ACC112 (cell line): Measurements from ENCODE around the gene GJA9.
"Not testable (repeated sequence)": the region's sequence is repeated elsewhere in the genome, so short reads cannot be mapped to it uniquely, and the experiment has no call there.

Experiments used
- H2AFZ ChIP-seq: fragments of 200-600 bp; sonication (generic); one replicate; pipeline ENCODE4 v1.6.0; 2017; ENCODE audit warnings: antibody characterized with exemption, low read length; ENCODE audit not compliant: unreplicated experiment
- H3K27ac ChIP-seq: fragments of 200-600 bp; sonication (generic); 2 replicates; pipeline ENCODE4 v1.5.1; 2014; ENCODE audit warnings: low read depth, mild to moderate bottlenecking, antibody characterized with exemption, low read length, moderate library complexity
- H3K27me3 ChIP-seq: fragments of 200-600 bp; sonication (generic); 2 replicates; pipeline ENCODE4 v1.6.1; 2014; ENCODE audit warnings: mild to moderate bottlenecking, antibody characterized with exemption, low read length, moderate library complexity, mixed read lengths; ENCODE audit not compliant: insufficient read depth
- H3K36me3 ChIP-seq: fragments of 200-600 bp; sonication (generic); 2 replicates; pipeline ENCODE4 v1.6.1; 2016; ENCODE audit warnings: mild to moderate bottlenecking, antibody characterized with exemption, low read length, moderate library complexity, mixed read lengths; ENCODE audit not compliant: insufficient read depth
- H3K4me1 ChIP-seq: fragments of 200-600 bp; sonication (generic); one replicate; pipeline ENCODE4 v1.6.1; 2016; ENCODE audit warnings: low read length, mixed read lengths; ENCODE audit not compliant: insufficient read depth, unreplicated experiment, control insufficient read depth
- H3K4me3 ChIP-seq: fragments of 200-600 bp; sonication (generic); 2 replicates; pipeline ENCODE4 v1.5.1; 2014; ENCODE audit warnings: mild to moderate bottlenecking, low read depth, low read length
- H3K79me2 ChIP-seq: fragments of 200-600 bp; sonication (generic); one replicate; pipeline ENCODE4 v1.6.0; 2016; ENCODE audit warnings: low read length; ENCODE audit not compliant: control insufficient read depth, unreplicated experiment, insufficient read depth

GJA9 gene

DNA sequence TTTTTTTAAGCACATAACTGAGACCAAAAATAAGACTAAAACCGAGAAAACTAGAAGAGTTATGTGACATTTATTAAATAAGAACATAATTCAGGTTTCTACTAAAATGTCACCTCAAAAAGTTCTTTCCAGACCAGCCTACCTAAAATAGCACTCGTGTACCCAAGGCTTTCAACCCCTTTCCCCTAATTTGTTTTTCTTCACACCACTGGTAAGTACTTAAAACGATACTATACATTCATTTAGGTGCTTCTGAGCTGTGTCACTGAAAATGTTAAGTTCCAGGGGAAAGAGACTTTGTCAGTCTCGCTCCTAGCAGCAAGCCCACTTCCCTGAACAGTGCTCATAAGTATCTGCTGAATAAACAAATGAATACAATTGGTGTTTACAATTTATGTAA is 28.6 kb downstream of the GJA9 start:
- Histone ChIP-seq H3K79me2 (peaks cover 15% of the 10 kb centered on the region), H3K36me3 (peaks cover 41% of the 10 kb centered on the region), H3K27ac (no peak overlapping the region), H3K27me3 (no peaks in the 10 kb centered on the region), H3K4me1 (peaks cover 5% of the 10 kb centered on the region), H3K4me3 (no peak overlapping the region), H2AFZ (no peak overlapping the region)

DNA sequence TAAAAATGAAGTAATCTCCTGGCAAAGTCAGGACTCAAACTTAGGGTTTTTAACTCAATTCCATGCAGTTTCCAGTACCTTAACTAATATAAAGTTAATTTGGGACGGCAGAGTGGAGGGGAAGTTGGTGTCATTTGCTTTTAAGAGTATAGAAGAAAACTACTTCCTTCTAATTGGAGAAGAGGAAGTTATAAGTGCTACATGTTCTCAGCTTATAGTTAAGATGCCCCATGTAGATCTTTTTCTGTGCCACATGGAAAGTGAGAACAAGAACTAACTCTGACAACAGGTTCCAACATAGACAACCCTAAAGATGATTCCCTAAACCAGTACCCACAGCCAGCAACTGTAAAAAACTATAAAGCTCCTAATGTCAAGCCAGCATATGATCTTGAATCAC is 33.3 kb downstream of the GJA9 start:
- H2AFZ ChIP-seq, result no peak overlapping the region

DNA sequence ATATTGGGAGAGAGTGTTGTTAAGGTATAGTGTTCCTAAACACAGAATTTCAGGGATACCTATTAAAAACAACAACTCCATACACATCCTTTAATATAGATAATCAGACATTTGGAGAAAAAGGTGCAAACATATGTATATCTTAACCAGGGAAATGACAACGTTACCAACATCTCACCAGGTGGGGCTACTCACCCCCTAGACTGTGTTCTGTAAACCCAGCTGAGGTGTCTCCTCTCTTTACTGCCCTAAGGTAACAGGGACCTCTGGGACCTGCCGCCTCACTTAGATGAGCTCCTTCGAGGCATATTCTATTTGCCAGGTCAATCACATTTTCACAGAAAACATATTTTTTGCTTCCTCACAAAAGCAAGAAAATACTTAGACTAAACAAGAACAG is 35.2 kb downstream of the GJA9 start:
- no peak overlapping the region for H2AFZ ChIP-seq
- H3K4me1 ChIP-seq, result no peaks in the 10 kb centered on the region
- no peak overlapping the region for H3K4me3 ChIP-seq
- H3K27ac ChIP-seq, result no peak overlapping the region
- peaks cover 5% of the 10 kb centered on the region for H3K79me2 ChIP-seq
- no peaks in the 10 kb centered on the region for H3K27me3 ChIP-seq
- H3K36me3 ChIP-seq, result peaks cover 36% of the 10 kb centered on the region

More for the DNA sequence above, 33.3 kb downstream of the GJA9 start:
- Histone ChIP-seq H3K36me3 (peaks cover 55% of the 10 kb centered on the region), H3K4me3 (no peak overlapping the region), H3K27me3 (no peaks in the 10 kb centered on the region), H3K4me1 (no peaks in the 10 kb centered on the region), H3K27ac (no peak overlapping the region), H3K79me2 (peaks cover 5% of the 10 kb centered on the region)

DNA sequence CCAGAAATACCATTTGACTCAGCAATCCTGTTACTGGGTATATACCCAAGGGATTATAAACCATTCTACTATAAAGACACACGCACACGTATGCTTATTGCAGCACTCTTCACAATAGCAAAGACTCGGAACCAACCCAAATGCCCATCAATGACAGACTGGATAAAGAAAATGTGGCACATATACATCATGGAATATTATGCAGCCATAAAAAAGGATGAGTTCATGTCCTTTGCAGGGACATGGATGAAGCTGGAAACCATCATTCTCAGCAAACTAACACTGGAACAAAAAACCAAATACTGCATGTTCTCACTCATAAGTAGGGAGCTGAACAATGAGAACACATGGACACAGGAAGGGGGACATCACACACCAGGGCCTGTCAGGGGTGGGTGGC is 36.3 kb downstream of the GJA9 start:
- peaks cover 35% of the 10 kb centered on the region for H3K36me3 ChIP-seq
- not testable (repeated sequence) for H3K79me2 ChIP-seq, H2AFZ ChIP-seq, H3K4me1 ChIP-seq, H3K4me3 ChIP-seq, H3K27me3 ChIP-seq, H3K27ac ChIP-seq

DNA sequence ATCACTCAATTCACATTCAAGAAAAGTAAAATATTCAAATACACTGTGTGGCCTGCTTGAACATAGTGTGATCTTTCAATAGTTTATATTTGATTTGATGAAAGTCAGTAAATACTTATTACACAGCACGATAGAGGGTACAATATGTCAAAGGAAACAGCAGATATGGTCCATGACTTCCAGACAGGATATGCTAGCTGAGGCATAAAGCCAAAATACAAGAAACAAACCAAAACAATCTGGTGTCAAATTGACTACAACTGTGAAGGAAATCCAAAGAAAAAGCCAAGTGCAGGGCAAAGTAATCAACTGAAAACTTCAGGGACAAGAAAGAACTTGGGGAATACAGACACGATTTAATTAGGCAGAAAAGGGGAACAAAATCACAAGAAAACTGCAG is 41.1 kb downstream of the GJA9 start:
- Histone ChIP-seq H3K4me3 (no peak overlapping the region), H3K36me3 (peaks cover 19% of the 10 kb centered on the region), H3K79me2 (peaks cover 5% of the 10 kb centered on the region), H2AFZ (no peak overlapping the region), H3K4me1 (no peaks in the 10 kb centered on the region), H3K27ac (no peak overlapping the region), H3K27me3 (no peaks in the 10 kb centered on the region)

DNA sequence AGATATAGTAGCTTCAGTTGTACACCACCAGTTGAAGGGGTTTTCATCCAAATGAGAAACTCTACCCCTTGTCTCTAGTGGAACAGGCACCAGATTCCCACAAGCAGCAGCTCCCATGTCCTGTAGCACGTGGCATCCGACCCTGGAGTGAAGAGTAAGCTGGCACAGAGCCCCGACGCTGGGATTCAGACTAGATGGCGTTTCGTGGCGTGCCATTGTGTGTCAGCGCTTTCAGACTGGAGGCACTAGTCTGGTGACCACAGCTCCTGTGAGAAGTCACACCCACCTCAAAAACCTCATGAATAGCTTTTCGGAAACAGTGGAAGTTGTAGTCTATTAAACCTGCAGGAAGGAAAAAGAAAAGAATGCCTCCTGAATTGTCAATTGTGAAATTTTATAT is 42.0 kb downstream of the GJA9 start:
- H3K4me3 ChIP-seq, result no peak overlapping the region
- no peak overlapping the region for H3K27ac ChIP-seq
- no peak overlapping the region for H2AFZ ChIP-seq
- peaks cover 5% of the 10 kb centered on the region for H3K79me2 ChIP-seq
- no peaks in the 10 kb centered on the region for H3K27me3 ChIP-seq
- peaks cover 16% of the 10 kb centered on the region for H3K36me3 ChIP-seq
- H3K4me1 ChIP-seq, result no peaks in the 10 kb centered on the region

DNA sequence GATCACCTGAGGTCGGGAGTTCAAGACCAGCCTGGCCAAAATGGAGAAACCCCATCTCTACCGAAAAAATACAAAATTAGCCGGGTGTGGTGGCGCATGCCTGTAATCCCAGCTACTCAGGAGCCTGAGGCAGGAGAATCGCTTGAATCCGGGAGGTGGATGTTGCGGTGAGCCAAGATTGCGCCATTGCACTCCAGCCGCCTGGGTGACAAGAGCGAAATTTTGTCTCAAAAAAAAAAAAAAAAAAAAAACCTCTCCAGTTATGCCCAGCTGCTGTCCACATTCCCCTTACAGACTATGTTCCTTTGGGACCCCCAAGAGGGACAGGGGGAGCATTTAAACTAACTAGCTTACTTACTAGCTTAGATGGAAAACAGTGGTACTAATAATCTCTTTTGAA is 45.1 kb downstream of the GJA9 start:
- not testable (repeated sequence) for H3K36me3 ChIP-seq, H3K27ac ChIP-seq, H2AFZ ChIP-seq, H3K79me2 ChIP-seq, H3K4me3 ChIP-seq, H3K4me1 ChIP-seq
- peaks cover 13% of the 10 kb centered on the region for H3K27me3 ChIP-seq

DNA sequence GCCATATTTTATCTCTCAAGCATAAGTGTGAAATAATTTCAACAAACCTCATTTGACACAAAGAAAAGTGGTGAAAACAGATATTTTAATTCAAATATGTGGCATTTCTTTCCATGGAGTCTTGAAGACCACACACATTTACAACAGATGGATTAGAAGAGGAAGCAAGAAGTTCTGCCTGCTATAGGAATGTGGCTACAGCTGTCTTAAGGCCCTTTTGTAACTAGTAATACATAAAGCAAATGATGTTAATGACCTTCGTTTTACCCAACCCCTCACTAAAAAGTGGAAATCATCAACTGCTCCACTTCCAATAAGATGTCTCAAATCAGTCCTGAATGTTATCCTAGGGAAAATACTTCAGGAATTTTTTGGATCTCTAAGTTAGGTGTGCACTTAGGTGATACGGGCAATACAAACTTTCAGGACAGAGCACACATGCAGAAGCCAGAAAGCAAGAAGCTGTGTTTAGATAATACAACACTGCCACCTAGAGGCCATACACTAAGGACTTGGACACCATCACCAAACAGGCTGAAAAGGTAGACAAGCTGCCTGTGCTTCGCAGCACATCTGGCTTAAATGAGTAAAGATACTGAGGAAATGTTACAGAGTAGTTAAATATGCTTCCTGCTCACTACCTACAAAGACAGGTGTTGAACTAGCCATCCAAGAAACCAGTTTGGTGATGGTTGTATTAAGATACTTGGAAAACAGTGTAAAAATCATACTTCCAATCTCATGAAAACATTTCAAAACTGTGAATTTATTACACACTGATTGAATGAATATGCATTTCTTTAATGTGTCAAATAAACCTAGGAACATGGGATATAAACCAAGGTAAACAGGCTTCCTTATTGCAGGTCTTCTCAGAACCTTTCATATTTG is 46.2 kb downstream of the GJA9 start:
- Histone ChIP-seq H3K79me2 (no peaks in the 10 kb centered on the region), H3K27ac (no peak overlapping the region), H3K4me3 (no peak overlapping the region)

DNA sequence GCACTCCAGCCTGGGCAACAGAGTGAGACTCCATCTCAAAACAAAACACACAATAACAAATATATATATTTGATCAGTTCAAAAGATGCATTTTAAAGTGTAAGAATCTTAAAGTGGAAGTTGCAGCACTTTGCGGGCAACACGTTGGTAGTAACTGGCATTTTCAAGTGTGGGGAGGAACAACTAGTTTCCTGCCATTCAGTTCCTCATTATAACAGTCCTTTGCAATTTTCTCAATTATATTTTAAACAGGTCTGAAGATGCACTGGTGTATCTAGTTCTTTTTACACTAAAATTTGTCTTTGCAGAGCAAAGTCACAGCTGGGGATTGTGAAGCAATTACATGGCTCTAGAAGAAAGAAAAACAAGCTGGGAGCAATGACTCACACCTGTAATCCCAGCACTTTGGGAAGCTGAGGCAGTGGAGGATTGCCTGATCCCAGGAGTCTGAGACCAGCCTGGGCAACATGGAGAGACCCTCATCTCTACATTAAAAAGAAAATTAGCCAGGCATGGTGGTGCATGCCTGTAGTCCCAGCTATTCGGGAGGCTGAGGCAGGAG is 47.1 kb downstream of the GJA9 start:
- no peak overlapping the region for H3K27ac ChIP-seq
- H3K4me3 ChIP-seq, result no peak overlapping the region
- H2AFZ ChIP-seq, result no peak overlapping the region
- peaks cover 8% of the 10 kb centered on the region for H3K36me3 ChIP-seq
- no peaks in the 10 kb centered on the region for H3K79me2 ChIP-seq
- no peaks in the 10 kb centered on the region for H3K4me1 ChIP-seq
- peaks cover 29% of the 10 kb centered on the region for H3K27me3 ChIP-seq

More for the DNA sequence above, 46.2 kb downstream of the GJA9 start:
- H3K27me3 ChIP-seq, result peaks cover 23% of the 10 kb centered on the region
- peaks cover 8% of the 10 kb centered on the region for H3K36me3 ChIP-seq
- no peaks in the 10 kb centered on the region for H3K4me1 ChIP-seq
- H2AFZ ChIP-seq, result no peak overlapping the region

DNA sequence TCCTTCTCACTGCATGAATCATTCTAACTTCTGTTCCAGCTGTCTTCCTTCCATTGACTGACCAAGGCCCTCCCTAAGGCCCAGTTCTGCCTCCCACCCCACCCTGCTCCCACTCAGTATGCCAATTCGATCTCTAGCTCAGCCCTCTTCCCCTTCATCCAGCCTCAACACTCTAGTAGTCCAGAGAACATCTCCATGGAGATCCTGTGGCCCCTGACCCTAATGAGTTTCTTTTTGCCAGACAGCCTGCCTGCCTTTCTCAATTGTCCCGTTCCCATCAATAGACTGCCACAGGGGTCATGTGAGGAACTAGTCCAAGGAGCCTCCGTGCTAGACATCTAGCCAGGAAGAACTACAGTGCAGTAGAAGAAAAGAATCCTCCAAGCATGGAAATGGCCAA is 48.2 kb downstream of the GJA9 start:
- Histone ChIP-seq H2AFZ (no peak overlapping the region), H3K79me2 (no peaks in the 10 kb centered on the region), H3K36me3 (no peaks in the 10 kb centered on the region; the same call in none of the 2 replicates), H3K27me3 (peaks cover 39% of the 10 kb centered on the region), H3K4me3 (no peak overlapping the region), H3K27ac (no peak overlapping the region), H3K4me1 (no peaks in the 10 kb centered on the region)

DNA sequence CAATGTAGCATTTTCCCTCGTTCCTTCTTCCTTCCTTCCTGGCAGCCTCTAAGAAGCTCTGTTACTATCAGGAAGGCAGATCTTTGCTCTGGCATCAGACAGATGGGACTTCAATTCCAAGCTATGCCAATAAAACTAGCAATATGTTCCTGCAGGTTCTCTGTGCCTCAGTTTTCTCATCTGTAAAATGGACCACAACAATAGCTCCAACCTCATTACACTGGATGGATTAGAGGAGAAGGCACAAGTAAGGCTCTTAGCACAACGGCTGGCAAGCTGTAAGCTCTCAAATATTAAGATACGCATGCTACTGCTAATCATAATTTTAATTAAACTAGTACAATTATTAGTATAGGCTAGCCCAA is 49.0 kb downstream of the GJA9 start:
- no peak overlapping the region for H3K27ac ChIP-seq
- H3K27me3 ChIP-seq, result peaks cover 46% of the 10 kb centered on the region
- H3K4me1 ChIP-seq, result no peaks in the 10 kb centered on the region

More for the DNA sequence above, 49.0 kb downstream of the GJA9 start:
- no peak overlapping the region for H2AFZ ChIP-seq
- H3K36me3 ChIP-seq, result no peaks in the 10 kb centered on the region
- no peak overlapping the region for H3K4me3 ChIP-seq
- H3K79me2 ChIP-seq, result no peaks in the 10 kb centered on the region
